Fibroblast of the aortic adventitia (primary cell): ENCODE results near the gene NME7. TPM values are rescaled to one million over a fixed set of nuclear protein-coding genes. Genes with fewer than 3 reads are reported as not detected.

Source experiments
- DNase-seq: peaks from one replicate; pipeline ENCODE4 v3.0.0-alpha.2; 2010; ENCODE audit warnings: low read depth
- H3K4me3 ChIP-seq: 2 replicates; pipeline ENCODE4 v1.5.1; 2011; ENCODE audit warnings: low read depth, mild to moderate bottlenecking, control low read depth, low read length, moderate library complexity
- total RNA-seq: library from RNA; depleted of rRNA; stranded (reverse); fragments of >200 nt; gene quantifications from 2 replicates; pipeline ENCODE4 v1.2.3, GENCODE V29; 2012; ENCODE audit warnings: low replicate concordance
- TF ChIP-seq, protein P1 (sequence below): IDR thresholded peaks from 2 replicates; pipeline ENCODE4 v1.5.1; 2011; ENCODE audit warnings: mild to moderate bottlenecking, low read length, control low read depth, inconsistent platforms; ENCODE audit not compliant: insufficient read depth

Gene NME7
- total RNA-seq, 1 donor, result 36.0 TPM

DNA sequence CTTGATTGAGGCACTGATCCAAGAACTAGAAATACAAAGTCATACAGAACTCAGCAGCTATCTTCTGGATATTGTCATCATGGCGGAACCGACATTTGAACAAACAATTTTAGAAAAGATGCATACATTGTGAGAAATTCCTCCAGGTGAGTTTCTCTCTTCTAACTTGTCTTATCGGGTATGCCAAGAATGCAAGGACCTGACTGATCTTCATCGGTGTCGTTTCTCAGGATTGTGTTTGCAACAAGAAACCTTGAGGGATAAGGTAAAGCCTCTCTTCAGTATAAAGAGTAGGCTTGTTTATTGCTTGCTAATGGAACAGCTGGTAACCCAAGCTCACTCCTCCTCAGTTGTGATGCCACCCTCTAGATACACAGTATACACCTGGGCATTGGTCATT, 62.2 kb downstream of the NME7 start:
- no peak for DNase-seq
- H3K4me3 ChIP-seq, result no peak overlapping the region
- TF ChIP-seq, protein P1, sequence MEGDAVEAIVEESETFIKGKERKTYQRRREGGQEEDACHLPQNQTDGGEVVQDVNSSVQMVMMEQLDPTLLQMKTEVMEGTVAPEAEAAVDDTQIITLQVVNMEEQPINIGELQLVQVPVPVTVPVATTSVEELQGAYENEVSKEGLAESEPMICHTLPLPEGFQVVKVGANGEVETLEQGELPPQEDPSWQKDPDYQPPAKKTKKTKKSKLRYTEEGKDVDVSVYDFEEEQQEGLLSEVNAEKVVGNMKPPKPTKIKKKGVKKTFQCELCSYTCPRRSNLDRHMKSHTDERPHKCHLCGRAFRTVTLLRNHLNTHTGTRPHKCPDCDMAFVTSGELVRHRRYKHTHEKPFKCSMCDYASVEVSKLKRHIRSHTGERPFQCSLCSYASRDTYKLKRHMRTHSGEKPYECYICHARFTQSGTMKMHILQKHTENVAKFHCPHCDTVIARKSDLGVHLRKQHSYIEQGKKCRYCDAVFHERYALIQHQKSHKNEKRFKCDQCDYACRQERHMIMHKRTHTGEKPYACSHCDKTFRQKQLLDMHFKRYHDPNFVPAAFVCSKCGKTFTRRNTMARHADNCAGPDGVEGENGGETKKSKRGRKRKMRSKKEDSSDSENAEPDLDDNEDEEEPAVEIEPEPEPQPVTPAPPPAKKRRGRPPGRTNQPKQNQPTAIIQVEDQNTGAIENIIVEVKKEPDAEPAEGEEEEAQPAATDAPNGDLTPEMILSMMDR, result no peak

GRCh38 chr1:169300854-169301253, 66.7 kb downstream of the NME7 start:
- no peak for DNase-seq
- no peak overlapping the region for H3K4me3 ChIP-seq
- TF ChIP-seq, protein P1, result no peak

DNA sequence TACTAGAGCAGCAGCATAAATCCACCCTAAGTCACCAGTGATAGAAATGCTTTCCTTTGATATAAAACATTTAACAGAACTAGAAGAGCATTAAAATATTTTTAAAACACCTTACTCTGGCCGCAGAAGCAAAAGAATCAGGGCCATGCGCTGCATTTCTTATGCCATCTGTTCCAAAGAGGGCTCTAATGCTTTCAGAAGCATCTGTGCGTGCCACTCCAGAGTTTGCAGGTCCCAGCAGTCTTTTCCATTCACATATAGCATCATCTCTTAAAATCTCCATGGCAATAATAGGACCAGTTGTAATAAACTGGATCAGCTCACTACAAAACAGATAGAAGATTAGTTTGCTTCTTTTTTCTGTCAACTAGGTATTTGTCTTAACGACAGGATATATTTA, 69.2 kb downstream of the NME7 start:
- H3K4me3 ChIP-seq, result no peak overlapping the region
- no peak for DNase-seq
- TF ChIP-seq, protein P1, result no peak

- H3K4me3 ChIP-seq, result no peak overlapping the region
- DNase-seq, result no peak
Observed at GRCh38 chr1:169295846-169296245, 71.8 kb downstream of the NME7 start.

DNA sequence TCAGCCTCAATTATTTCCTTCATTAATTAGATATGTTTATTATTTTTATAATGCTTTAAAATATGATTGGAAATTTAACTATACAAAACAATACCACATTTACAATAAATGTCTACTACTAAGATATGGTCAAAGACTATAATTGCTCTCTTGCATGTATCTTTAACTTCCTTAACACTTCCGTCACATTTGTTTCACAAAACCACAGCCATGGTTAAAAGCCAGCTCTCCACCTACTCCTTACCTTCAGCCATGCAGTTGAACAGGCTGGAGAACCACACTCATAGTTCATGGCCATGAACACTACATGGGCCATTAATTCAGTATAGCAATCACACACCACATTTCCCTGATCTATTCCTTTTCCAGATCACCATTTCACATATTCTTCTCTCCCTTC, 72.2 kb downstream of the NME7 start:
- no peak overlapping the region for H3K4me3 ChIP-seq
- no peak for DNase-seq

More at GRCh38 chr1:169295846-169296245, 71.8 kb downstream of the NME7 start:
- TF ChIP-seq, protein P1, result no peak

DNA sequence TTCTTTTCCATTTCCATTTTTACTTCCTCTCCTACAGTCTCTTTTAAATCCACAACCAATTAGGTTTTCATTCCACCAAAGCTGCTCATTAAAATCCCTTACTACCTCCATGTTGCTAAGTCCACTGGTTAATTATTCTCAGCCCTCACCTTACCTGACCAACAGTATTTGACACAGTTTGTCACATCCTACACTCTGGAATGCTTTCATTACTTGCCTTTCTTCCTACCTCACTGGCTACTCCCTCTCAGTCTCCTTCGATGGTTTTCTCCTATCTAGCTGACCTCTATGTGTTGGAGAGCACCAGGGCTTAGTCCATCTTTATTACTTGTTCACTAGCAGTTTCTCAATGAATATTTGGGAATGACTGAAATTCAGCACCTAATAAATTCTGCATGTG, 78.6 kb downstream of the NME7 start:
- TF ChIP-seq, protein P1, result no peak
- H3K4me3 ChIP-seq, result no peak overlapping the region
- DNase-seq, result no peak

More for the DNA sequence above, 72.2 kb downstream of the NME7 start:
- TF ChIP-seq, protein P1, result no peak

- H3K4me3 ChIP-seq, result no peak overlapping the region
- TF ChIP-seq, protein P1, result no peak
- DNase-seq, result peak; percentile 36
Observed at GRCh38 chr1:169288011-169288414, 79.6 kb downstream of the NME7 start.
